Natural killer cell treated with Interleukin-12 subunit alpha and Interleukin-12 subunit beta and Interleukin-15 and Interleukin-18, amount 100 ng/mL, for 72 hours (primary cell): ENCODE results near the gene AP4B1. TPM values are rescaled to one million over a fixed set of nuclear protein-coding genes. Genes with fewer than 3 reads are reported as not detected.
A peak's percentile ranks its signal among the peaks of the same experiment; 100 is the strongest.
"Not testable (repeated sequence)": the region's sequence is repeated elsewhere in the genome, so short reads cannot be mapped to it uniquely, and the experiment has no call there.

ENCODE experiments used
- ATAC-seq, 2 donors: fragments of 150-1000 bp; cut with Tn5 transposase in 1 of 2; sonication (Bioruptor Pico), chemical (Tn5 transposase) in 1 of 2; 2 replicates each; pipeline ENCODE4 v1.10.0; 2021
- DNase-seq: peaks from one replicate; pipeline ENCODE4 v3.0.0; 2022; ENCODE audit warnings: low spot score
- H3K27ac Mint-ChIP-seq, 2 donors: 1 replicate in 1 of 2; 2 replicates in 1 of 2; pipeline ENCODE4 v1.8.0; 2022; ENCODE audit warnings: mixed read lengths in 2 of 2, mild to moderate bottlenecking in 1 of 2, moderate library complexity in 1 of 2
- H3K27me3 Mint-ChIP-seq, 2 donors: 1 replicate in 1 of 2; 2 replicates in 1 of 2; pipeline ENCODE4 v1.8.0; 2022; ENCODE audit warnings: mixed read lengths in 2 of 2
- H3K36me3 Mint-ChIP-seq: one replicate; pipeline ENCODE4 v1.8.0; 2022; ENCODE audit warnings: mixed read lengths
- H3K4me1 Mint-ChIP-seq, 2 donors: 1 replicate in 1 of 2; 2 replicates in 1 of 2; pipeline ENCODE4 v1.8.0; 2022; ENCODE audit warnings: low read depth in 2 of 2, mixed read lengths in 2 of 2, mild to moderate bottlenecking in 1 of 2
- H3K4me3 Mint-ChIP-seq: one replicate; pipeline ENCODE4 v1.8.0; 2022; ENCODE audit warnings: mixed read lengths
- H3K9me3 Mint-ChIP-seq: 2 replicates; pipeline ENCODE4 v1.8.0; 2022; ENCODE audit warnings: mixed read lengths
- total RNA-seq, 2 donors: library from RNA; stranded (reverse); gene quantifications; one replicate each; pipeline ENCODE4 v1.2.3, GENCODE V29; 2022

The AP4B1 gene
- total RNA-seq, 2 donors from 2014 or later, result 40.4 to 76.0 TPM

DNA sequence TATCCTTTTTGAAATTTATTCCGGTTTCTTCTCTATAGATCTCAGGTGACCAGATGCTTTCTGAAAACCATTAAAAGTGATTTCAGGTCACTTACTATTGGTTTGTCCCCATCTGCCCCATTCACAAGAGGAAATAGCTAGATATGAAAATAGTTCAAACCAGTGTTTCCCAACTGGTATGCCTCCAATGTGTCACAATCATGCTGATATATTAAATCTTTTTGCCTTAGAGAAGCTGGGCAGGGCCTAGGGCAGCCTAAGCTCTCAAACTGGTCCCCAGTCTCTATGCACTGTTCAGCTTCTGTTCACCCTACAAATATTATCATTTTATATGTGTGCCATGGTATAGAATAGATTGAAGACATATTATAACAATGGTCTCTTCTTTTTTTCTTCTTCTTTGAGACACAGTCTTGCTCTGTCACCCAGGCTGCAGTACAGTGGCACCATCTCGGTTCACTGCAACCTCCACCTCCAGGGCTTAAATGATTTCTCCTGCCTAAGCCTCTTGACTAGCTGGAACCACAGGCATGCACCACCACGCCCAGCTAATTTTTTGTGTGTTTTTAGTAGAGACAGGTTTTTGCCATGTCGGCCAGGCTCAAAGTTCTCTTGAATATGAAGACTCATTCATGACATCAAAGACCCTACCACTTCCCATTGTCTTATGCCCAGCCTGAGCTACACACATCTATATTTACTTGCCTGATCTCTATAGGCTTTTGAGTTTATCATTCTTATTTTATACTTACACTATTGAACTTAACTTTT, 48.8 kb downstream of the AP4B1 start:
- H3K27me3 Mint-ChIP-seq, result no peaks in the 10 kb centered on the region
- no peaks in the 10 kb centered on the region for H3K9me3 Mint-ChIP-seq
- H3K4me1 Mint-ChIP-seq, result peaks cover 18 to 30% of the 10 kb centered on the region in 2 donors
- peak overlapping the region; percentile 15 to 57 for H3K27ac Mint-ChIP-seq
- ATAC-seq (no peak), DNase-seq (no peak)
- no peak overlapping the region for H3K4me3 Mint-ChIP-seq
- peaks cover 11% of the 10 kb centered on the region for H3K36me3 Mint-ChIP-seq

DNA sequence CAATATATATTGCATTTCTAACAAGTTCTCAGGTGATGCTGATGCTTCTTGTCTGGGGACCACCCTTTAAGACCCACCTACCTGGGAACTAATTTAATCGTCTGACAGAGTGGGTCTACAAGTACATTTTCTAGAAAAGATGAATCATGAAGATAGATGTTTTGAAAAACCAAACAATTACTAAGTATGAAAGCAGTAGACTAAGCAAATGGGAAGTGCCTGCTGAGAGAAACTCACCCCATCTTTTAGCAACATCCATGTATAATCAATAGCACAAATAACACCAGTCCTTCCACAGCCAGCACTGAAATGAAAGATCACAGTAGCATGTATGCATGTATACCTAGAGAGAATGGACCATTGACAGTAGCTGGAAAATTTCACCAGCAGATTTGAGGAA, 50.4 kb downstream of the AP4B1 start:
- Mint-ChIP-seq H3K27me3 (no peaks in the 10 kb centered on the region), H3K4me1 (peaks cover 18 to 26% of the 10 kb centered on the region in 2 donors), H3K9me3 (no peaks in the 10 kb centered on the region), H3K27ac (no peak overlapping the region), H3K4me3 (no peak overlapping the region), H3K36me3 (peaks cover 13% of the 10 kb centered on the region)
- DNase-seq (no peak), ATAC-seq (no peak)

DNA sequence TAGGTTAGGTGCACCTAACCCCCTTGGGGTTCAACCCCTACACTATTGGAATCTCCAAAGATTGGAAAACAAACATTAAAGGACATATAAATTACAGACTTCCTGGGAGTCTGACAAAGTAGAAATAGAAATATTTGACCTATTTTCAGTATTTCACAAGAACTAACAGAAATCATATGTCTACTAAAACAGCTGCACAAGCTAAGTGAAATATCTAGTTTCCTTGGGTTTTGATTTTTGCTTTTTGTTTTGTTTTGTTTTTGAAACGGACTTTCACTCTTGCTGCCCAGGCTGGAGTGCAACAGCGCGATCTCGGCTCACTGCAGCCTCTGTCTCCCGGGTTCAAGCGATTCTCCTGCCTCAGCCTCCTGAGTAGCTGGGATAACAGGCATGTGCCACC, 51.9 kb downstream of the AP4B1 start:
- H3K9me3 Mint-ChIP-seq, H3K27ac Mint-ChIP-seq, ATAC-seq, DNase-seq, H3K4me3 Mint-ChIP-seq, H3K27me3 Mint-ChIP-seq: not testable (repeated sequence)
- peaks cover 12% of the 10 kb centered on the region for H3K36me3 Mint-ChIP-seq
- H3K4me1 Mint-ChIP-seq, result peaks cover 15 to 19% of the 10 kb centered on the region in 2 donors

DNA sequence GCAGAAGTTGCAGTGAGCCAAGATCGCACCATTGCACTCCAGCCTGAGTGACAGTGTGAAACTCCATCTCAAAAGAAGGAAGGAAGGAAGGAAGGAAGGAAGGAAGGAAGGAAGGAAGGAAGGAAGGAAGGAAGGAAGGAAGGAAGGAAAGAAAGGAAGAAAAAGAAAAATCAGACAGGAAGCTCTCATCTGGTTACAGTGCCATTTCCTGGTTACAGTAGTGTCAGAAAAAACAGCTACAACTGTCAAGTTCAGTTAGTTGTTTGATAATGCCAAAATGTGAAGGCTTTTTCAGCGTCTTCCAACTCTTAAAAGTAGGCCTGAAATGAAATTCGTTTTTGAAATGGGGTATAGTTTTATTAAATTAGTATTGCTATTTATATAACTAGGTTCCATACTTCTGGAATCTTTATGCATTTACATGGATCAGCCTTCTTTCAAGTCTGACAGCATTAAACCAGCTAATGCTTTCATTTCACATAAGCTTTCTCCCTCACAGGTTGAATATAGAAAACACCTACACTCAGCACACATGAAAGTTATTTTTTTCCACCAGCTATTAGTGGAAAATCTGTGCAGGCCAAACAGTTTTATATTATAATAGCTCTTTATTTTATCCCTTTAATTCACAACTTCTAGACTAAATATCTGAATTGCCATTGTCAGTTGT, 54.3 kb downstream of the AP4B1 start:
- Mint-ChIP-seq H3K36me3 (peaks cover 26% of the 10 kb centered on the region), H3K4me3 (peak overlapping the region; percentile 36), H3K9me3 (no peaks in the 10 kb centered on the region), H3K27me3 (no peaks in the 10 kb centered on the region), H3K27ac (peak overlapping the region; percentile 73 to 91), H3K4me1 (peaks cover 15 to 19% of the 10 kb centered on the region in 2 donors)
- ATAC-seq (no peak), DNase-seq (no peak)

DNA sequence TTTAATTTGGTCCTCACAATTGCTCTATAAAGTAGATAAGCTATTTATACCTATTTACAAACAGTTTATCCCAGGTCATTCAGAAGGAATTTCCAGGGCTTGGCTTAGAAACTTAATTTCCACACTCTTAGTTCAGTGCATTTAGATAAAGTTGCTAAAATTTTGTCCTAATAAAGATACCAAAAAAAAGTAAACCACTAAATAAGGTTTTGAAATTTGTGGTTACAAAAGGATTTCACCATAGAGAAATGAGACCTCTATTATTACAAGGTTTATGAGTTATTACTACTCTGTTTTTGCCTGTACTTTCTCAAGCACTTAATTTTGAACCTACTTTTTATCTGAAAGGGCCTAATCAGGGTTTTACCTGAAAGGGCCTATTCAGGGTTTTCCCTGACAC, 55.5 kb downstream of the AP4B1 start:
- ATAC-seq (no peak), DNase-seq (no peak)
- no peak overlapping the region for H3K4me3 Mint-ChIP-seq
- peaks cover 22% of the 10 kb centered on the region for H3K36me3 Mint-ChIP-seq
- H3K27ac Mint-ChIP-seq, result peak overlapping the region in 1 of 2 donors; percentile 11
- H3K9me3 Mint-ChIP-seq, result no peaks in the 10 kb centered on the region
- no peaks in the 10 kb centered on the region for H3K27me3 Mint-ChIP-seq
- peaks cover 11 to 16% of the 10 kb centered on the region in 2 donors for H3K4me1 Mint-ChIP-seq

DNA sequence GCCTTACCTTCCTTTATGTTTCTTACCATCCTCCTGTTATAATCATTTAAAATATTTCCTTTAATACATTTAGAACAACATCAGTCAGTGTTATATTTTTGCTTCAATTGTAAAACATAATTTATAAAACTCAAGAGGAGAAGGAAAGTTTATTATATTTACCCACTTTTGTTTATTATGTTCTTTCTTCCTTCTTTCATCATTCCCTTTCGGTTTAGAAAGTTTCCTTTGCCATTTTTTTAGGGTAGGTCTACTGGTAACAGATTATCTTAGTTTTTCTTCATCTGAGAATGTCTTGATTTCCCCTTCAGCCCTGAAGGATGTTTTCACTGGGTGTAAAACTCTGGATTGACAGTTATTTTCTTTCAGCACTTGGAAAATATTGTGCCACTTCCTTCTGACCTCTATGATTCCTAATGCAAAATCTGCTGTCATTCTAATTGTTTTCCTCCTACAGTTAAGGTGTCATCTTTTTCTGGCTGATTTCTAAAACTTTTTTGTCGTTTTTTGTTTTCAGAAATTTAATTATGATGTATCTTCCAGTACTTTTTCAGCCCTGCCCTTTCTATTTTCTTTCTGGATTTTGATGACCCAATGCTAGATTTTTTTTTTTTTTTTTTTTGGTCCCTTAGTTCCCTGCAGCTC, 58.1 kb downstream of the AP4B1 start:
- peaks cover 10 to 14% of the 10 kb centered on the region in 2 donors for H3K4me1 Mint-ChIP-seq
- no peak for DNase-seq

More for the DNA sequence above, 58.1 kb downstream of the AP4B1 start:
- Mint-ChIP-seq H3K27me3 (no peaks in the 10 kb centered on the region), H3K9me3 (no peaks in the 10 kb centered on the region), H3K27ac (peak overlapping the region; percentile 4 to 8), H3K36me3 (peaks cover 22% of the 10 kb centered on the region), H3K4me3 (no peak overlapping the region)
- no peak for ATAC-seq

Other genes starting within 250 kb of the AP4B1 start
- 10 to 100 TPM; 29.0 to 44.0 TPM for gene PHTF1, start 145.3 kb downstream of the AP4B1 start, total RNA-seq
- gene RSBN1, start 92.3 kb downstream of the AP4B1 start, total RNA-seq, result 10 to 100 TPM; 18.7 to 27.7 TPM
- 10 to 100 TPM; 24.6 to 26.0 TPM for gene PTPN22, start 33.1 kb downstream of the AP4B1 start, total RNA-seq
- 1 to 10 TPM; 1.3 to 3.0 TPM for gene BCL2L15, start 17.2 kb downstream of the AP4B1 start, total RNA-seq
- gene DCLRE1B, start 527 bp upstream of the AP4B1 start, total RNA-seq, result 10 to 100 TPM; 12.6 to 22.0 TPM
- gene HIPK1, start 24.5 kb upstream of the AP4B1 start, total RNA-seq, result 100 to 1,000 TPM in 1 of 2 donors, 10 to 100 TPM in 1; 80.6 to 110 TPM
- 1 to 10 TPM in 1 of 2 donors, under 1 TPM in 1; 0.59 to 1.2 TPM for gene OLFML3, start 74.7 kb upstream of the AP4B1 start, total RNA-seq
- gene SYT6, start 249.1 kb upstream of the AP4B1 start, total RNA-seq, result not detected